Lower lobe of right lung (tissue), 2 donors: ENCODE data around the gene SUN5. TPM values are rescaled to one million over a fixed set of nuclear protein-coding genes. Genes with fewer than 3 reads are reported as not detected.

ENCODE experiments used
- ATAC-seq, 2 donors: fragments of 200-7000 bp; cut with Tn5 transposase; one replicate each; pipeline ENCODE4 v1.9.1; 2020 to 2022; ENCODE audit warnings: mild to moderate bottlenecking in 2 of 2, moderate library complexity in 2 of 2
- DNase-seq: peaks from one replicate; pipeline ENCODE4 v3.0.0-alpha.2; 2020
- H3K27ac ChIP-seq: fragments of 200-600 bp; one replicate; pipeline ENCODE4 v1.8.0; 2022
- H3K27me3 ChIP-seq: fragments of 200-600 bp; one replicate; pipeline ENCODE4 v1.8.0; 2022; ENCODE audit warnings: low read depth
- H3K36me3 ChIP-seq: fragments of 200-600 bp; one replicate; pipeline ENCODE4 v1.8.0; 2022; ENCODE audit warnings: mild to moderate bottlenecking
- H3K4me1 ChIP-seq: fragments of 200-600 bp; one replicate; pipeline ENCODE4 v1.8.0; 2022
- H3K4me3 ChIP-seq: fragments of 200-600 bp; one replicate; pipeline ENCODE4 v1.8.0; 2022; ENCODE audit warnings: mild to moderate bottlenecking
- H3K9me3 ChIP-seq: fragments of 200-600 bp; one replicate; pipeline ENCODE4 v1.8.0; 2022
- intact Hi-C: fragments of 100-400 bp; cut with DNase I; formaldehyde crosslinking; loops from one replicate; pipeline ENCODE4 v1.11.0; 2022
- total RNA-seq: library from RNA; stranded (reverse); fragmentation: NEBNext Ultra II Directional; extraction: Animal tissue kit (Norgen Biotek cat#: 25700); gene quantifications from one replicate; pipeline ENCODE4 v1.2.1, GENCODE V29; 2021
- TF ChIP-seq, protein P1 (sequence below): fragments of 200-600 bp; IDR thresholded peaks from one replicate; pipeline ENCODE4 v1.8.0; 2022; ENCODE audit warnings: antibody characterized with exemption, mild to moderate bottlenecking
- donor health status: DM: no; HTN: yes; CAD: no; lungs with severe emphysema.

SUN5 gene
- total RNA-seq, 1 donor from 2014 or later = not detected

DNA sequence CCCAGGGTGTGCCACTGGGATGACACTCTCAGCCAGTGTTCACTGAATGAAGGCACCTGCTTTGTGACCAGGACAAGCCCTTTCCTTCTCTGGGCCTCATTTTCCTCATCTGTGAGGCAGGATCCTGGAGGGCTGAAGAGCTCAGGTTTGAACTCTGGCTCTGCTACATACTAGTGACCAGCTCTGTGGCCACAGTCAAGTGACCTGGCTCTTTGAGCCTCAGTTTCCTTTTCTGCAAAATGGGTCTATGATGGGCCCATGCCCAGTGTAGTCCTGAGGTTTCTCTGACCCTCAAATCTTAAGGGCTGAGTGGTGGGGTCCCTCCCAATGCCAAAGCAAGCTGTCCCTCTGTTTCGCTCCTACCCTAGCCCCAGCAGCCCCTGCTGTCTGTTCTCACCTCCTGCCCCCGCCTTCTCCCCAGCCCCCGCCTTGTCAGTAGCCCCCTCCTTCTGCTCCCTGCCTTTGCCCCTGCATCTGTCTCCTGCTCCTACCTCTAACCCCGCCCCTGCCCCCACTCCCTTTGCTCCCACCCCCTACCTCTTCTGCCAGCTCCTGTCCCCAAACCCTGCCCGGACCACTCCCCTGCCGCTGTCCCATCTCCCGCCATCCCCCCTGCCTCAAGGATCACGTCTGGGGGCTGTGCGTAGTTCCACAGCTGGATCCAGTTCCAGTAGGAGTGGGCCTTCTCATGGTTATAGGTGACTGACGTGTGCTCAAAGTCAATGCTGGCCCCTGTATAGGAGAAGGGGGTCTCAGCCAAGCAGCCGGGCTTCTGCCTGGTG lies 17.0 kb downstream of the SUN5 start:
- Histone ChIP-seq H3K36me3 (no peaks in the 10 kb centered on the region), H3K4me1 (no peaks in the 10 kb centered on the region), H3K9me3 (no peaks in the 10 kb centered on the region), H3K27me3 (peaks cover 3% of the 10 kb centered on the region), H3K4me3 (no peak overlapping the region), H3K27ac (no peak overlapping the region)
- intact Hi-C loops = no loop called here
- DNase-seq (no peak), ATAC-seq (no peak)
- TF ChIP-seq, protein P1, sequence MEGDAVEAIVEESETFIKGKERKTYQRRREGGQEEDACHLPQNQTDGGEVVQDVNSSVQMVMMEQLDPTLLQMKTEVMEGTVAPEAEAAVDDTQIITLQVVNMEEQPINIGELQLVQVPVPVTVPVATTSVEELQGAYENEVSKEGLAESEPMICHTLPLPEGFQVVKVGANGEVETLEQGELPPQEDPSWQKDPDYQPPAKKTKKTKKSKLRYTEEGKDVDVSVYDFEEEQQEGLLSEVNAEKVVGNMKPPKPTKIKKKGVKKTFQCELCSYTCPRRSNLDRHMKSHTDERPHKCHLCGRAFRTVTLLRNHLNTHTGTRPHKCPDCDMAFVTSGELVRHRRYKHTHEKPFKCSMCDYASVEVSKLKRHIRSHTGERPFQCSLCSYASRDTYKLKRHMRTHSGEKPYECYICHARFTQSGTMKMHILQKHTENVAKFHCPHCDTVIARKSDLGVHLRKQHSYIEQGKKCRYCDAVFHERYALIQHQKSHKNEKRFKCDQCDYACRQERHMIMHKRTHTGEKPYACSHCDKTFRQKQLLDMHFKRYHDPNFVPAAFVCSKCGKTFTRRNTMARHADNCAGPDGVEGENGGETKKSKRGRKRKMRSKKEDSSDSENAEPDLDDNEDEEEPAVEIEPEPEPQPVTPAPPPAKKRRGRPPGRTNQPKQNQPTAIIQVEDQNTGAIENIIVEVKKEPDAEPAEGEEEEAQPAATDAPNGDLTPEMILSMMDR = no peak

DNA sequence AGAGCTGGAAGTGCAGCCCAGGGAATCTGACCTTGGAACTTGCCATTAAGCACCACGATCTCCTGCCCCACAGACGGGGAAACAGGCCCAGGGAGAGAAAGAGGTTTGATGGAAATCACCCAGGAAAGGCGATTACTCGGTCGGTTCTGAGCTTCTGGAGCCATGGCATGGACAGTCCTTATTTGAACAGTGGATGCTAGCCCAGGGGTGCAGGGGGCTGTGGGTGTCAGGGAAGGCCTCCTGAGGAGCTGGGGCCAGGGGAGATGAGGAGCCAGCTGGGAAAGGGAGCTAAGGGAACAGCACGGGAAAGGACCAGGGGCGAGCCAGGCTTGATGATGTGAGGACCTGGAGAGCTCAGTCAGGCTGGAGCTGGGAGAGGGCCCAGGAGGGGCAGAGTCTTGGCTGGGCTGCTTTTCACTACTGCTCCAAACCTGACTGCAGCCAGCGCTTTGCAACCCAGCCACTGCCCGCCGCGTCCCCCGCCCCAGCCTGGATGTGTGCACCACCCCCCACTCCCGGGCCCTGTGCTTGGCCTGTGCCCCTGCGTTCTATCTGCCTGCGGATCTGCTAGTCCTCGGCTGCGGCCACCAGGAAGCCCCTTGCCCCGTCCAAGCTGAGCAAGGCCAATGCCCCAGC lies 17.8 kb downstream of the SUN5 start:
- DNase-seq (no peak), ATAC-seq (no peak)
- no peak overlapping the region for H3K27ac ChIP-seq
- no peak overlapping the region for H3K4me3 ChIP-seq
- intact Hi-C loops = no loop called here
- H3K9me3 ChIP-seq = no peaks in the 10 kb centered on the region
- TF ChIP-seq, protein P1 = no peak
- peaks cover 3% of the 10 kb centered on the region for H3K27me3 ChIP-seq
- no peaks in the 10 kb centered on the region for H3K36me3 ChIP-seq
- no peaks in the 10 kb centered on the region for H3K4me1 ChIP-seq

DNA sequence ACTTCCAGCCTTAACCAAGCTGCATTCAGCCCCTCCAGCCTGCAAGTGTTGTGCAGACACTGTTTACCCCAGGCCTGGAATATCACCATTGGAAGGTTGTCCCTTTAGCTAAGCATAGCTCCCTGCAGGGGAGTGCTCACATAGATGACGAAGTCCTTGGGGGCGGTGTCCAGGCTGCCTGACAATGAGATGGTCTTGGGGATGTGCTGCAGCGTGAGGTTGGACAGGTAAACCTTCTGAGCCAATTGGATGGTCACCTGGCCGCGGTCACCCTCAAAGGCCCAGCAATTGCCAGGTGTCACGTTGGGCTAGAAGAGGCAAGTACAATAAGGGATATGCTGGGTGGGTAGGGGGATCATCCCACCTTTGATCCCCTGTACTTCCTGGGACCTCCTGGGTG lies 18.6 kb downstream of the SUN5 start:
- ATAC-seq (no peak), DNase-seq (no peak)
- Histone ChIP-seq H3K36me3 (no peaks in the 10 kb centered on the region), H3K27ac (no peak overlapping the region), H3K4me3 (no peak overlapping the region), H3K4me1 (no peaks in the 10 kb centered on the region), H3K27me3 (peaks cover 3% of the 10 kb centered on the region), H3K9me3 (no peaks in the 10 kb centered on the region)
- intact Hi-C loops = no loop called here
- TF ChIP-seq, protein P1 = no peak

DNA sequence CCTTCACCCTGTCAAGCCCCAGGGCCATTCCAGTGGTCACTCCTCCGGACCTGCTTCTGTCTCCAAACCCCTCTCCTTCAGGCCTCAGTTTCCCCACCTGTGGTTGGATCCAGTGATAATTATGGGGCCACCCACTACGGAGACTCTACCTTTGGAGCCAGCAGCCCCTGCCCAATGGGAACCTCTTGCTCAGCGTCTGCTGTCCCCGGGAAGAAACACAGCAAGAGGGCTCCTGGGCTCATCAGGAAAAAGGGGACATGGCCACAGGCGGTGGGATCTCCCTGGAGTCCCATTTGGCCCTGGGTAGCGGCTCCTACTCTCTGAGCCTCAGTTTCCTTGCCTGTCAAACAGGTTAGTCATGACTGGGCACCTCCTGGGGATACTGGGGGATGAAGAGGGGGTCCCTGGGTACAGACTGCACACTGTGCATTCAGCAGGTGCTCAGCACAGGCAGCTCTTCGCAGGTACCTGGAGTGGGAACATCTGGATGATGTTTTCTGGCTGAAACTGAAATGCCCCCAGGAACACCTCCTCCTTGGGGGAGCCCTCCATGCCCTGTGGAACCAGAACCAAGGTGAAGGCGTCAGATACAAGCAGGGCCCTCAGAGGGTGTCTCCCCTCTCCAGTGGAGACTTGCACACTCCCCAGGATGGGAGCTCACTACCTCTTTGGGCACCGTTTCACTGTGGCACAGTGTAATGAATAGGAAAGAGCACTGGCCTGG lies 19.4 kb downstream of the SUN5 start:
- no peaks in the 10 kb centered on the region for H3K9me3 ChIP-seq
- no peak overlapping the region for H3K4me3 ChIP-seq
- no peaks in the 10 kb centered on the region for H3K36me3 ChIP-seq
- intact Hi-C loops = no loop called here
- TF ChIP-seq, protein P1 = no peak
- ATAC-seq (no peak), DNase-seq (no peak)
- H3K4me1 ChIP-seq = no peaks in the 10 kb centered on the region
- H3K27me3 ChIP-seq = peaks cover 3% of the 10 kb centered on the region
- H3K27ac ChIP-seq = no peak overlapping the region

DNA sequence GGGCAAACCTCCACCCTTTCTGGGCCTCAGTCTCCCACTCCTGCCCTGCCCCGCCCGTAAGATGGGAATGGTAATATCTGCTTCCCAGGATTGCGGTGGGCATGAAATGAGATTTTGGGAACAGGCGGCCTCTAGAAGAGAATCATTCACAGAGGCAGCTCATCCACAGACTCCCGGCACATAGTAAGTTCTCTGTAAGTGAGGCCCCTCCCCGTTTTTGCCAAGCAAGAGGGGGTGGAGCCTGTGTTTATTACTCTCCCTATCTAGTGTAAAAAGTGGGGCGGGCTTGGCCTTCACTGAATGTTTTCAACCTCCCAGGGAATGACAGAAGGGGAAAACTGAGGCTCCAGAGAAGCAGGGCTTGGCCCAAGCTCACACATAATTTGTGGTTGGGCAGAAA lies 20.0 kb downstream of the SUN5 start:
- H3K4me1 ChIP-seq = no peaks in the 10 kb centered on the region
- TF ChIP-seq, protein P1 = no peak
- H3K27me3 ChIP-seq = peaks cover 5% of the 10 kb centered on the region
- DNase-seq = no peak
- no peak for ATAC-seq
- H3K36me3 ChIP-seq = no peaks in the 10 kb centered on the region
- intact Hi-C loops = no loop called here
- no peak overlapping the region for H3K4me3 ChIP-seq
- H3K27ac ChIP-seq = no peak overlapping the region
- H3K9me3 ChIP-seq = no peaks in the 10 kb centered on the region
